ENCODE measurements around the gene PDGFD. TPM values are rescaled to one million over a fixed set of nuclear protein-coding genes. Genes with fewer than 3 reads are reported as not detected.

PDGFD gene
- total RNA-seq, 1 donor from 2014 or later = 0.49 TPM

GRCh38 chr11:104124979-104125378 lies 39.0 kb downstream of the PDGFD start:
- Mint-ChIP-seq H3K4me1 (ENCODE audit: low read depth, unreplicated experiment) (peaks cover 20% of the 10 kb centered on the region), H3K36me3 (ENCODE audit: unreplicated experiment) (no peaks in the 10 kb centered on the region), H3K27me3 (ENCODE audit: unreplicated experiment) (no peaks in the 10 kb centered on the region), H3K9me3 (ENCODE audit: unreplicated experiment) (peaks cover 1% of the 10 kb centered on the region), H3K27ac (ENCODE audit: unreplicated experiment) (peak overlapping the region; percentile 64), H3K4me3 (ENCODE audit: unreplicated experiment) (no peak overlapping the region)
- no peak for DNase-seq
- TF ChIP-seq CTCF (IDR thresholded peaks at IDR 0.05; ENCODE audit: partially characterized antibody, unreplicated experiment) = no peak

GRCh38 chr11:104122836-104123235 lies 41.1 kb downstream of the PDGFD start:
- Mint-ChIP-seq H3K4me3 (ENCODE audit: unreplicated experiment) (no peak overlapping the region), H3K27me3 (ENCODE audit: unreplicated experiment) (no peaks in the 10 kb centered on the region), H3K9me3 (ENCODE audit: unreplicated experiment) (peaks cover 1% of the 10 kb centered on the region), H3K27ac (ENCODE audit: unreplicated experiment) (no peak overlapping the region), H3K4me1 (ENCODE audit: low read depth, unreplicated experiment) (peaks cover 20% of the 10 kb centered on the region), H3K36me3 (ENCODE audit: unreplicated experiment) (no peaks in the 10 kb centered on the region)
- no peak for TF ChIP-seq CTCF (IDR thresholded peaks at IDR 0.05; ENCODE audit: partially characterized antibody, unreplicated experiment)
- no peak for DNase-seq

- no peak for TF ChIP-seq CTCF (IDR thresholded peaks at IDR 0.05; ENCODE audit: partially characterized antibody, unreplicated experiment)
- Mint-ChIP-seq H3K9me3 (ENCODE audit: unreplicated experiment) (peaks cover 1% of the 10 kb centered on the region), H3K27ac (ENCODE audit: unreplicated experiment) (peak overlapping the region; percentile 79), H3K36me3 (ENCODE audit: unreplicated experiment) (no peaks in the 10 kb centered on the region), H3K4me3 (ENCODE audit: unreplicated experiment) (no peak overlapping the region), H3K4me1 (ENCODE audit: low read depth, unreplicated experiment) (peaks cover 20% of the 10 kb centered on the region), H3K27me3 (ENCODE audit: unreplicated experiment) (no peaks in the 10 kb centered on the region)
- DNase-seq = no peak
These were observed 41.8 kb downstream of the PDGFD start for GRCh38 chr11:104122011-104122635.

DNA sequence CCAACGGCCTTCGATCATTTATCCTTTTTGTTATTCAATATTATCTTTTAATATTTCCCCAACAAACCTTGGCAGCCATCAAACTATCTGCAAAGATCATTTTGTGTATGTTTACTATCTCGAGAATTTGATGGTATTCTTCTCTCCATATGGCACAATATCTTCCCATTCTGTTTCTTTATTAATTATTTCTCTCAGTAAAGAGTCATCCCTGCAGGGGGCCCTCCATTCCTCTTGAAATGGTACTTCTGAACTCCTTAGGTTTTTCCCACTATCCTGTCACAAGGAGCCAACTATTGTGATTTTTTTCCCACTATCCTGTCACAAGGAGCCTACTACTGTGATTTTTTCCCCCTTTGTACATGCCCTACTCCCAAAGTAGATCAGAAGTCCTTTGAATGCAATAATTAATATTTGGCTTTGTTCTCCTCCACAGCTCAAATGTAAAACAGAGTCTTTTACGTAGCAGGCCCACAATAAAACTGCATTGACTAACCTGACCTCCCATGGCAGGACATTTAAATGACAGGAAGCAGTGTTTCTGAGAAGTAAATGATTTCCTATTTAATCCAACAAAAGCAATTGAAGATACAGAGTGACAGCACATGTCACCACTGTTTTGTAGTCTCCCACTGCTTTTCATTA lies 43.3 kb downstream of the PDGFD start:
- TF ChIP-seq CTCF (IDR thresholded peaks at IDR 0.05; ENCODE audit: partially characterized antibody, unreplicated experiment) = no peak
- H3K36me3 Mint-ChIP-seq (ENCODE audit: unreplicated experiment) = no peaks in the 10 kb centered on the region
- no peak overlapping the region for H3K4me3 Mint-ChIP-seq (ENCODE audit: unreplicated experiment)
- H3K27ac Mint-ChIP-seq (ENCODE audit: unreplicated experiment) = peak overlapping the region; percentile 3
- no peak for DNase-seq
- peaks cover 1% of the 10 kb centered on the region for H3K9me3 Mint-ChIP-seq (ENCODE audit: unreplicated experiment)
- H3K4me1 Mint-ChIP-seq (ENCODE audit: low read depth, unreplicated experiment) = peaks cover 20% of the 10 kb centered on the region
- peaks cover 2% of the 10 kb centered on the region for H3K27me3 Mint-ChIP-seq (ENCODE audit: unreplicated experiment)

GRCh38 chr11:104118105-104118744 lies 45.7 kb downstream of the PDGFD start:
- Mint-ChIP-seq H3K27ac (ENCODE audit: unreplicated experiment) (no peak overlapping the region), H3K4me3 (ENCODE audit: unreplicated experiment) (no peak overlapping the region), H3K27me3 (ENCODE audit: unreplicated experiment) (peaks cover 2% of the 10 kb centered on the region), H3K9me3 (ENCODE audit: unreplicated experiment) (peaks cover 1% of the 10 kb centered on the region), H3K36me3 (ENCODE audit: unreplicated experiment) (no peaks in the 10 kb centered on the region), H3K4me1 (ENCODE audit: low read depth, unreplicated experiment) (peaks cover 10% of the 10 kb centered on the region)
- no peak for DNase-seq
- TF ChIP-seq CTCF (IDR thresholded peaks at IDR 0.05; ENCODE audit: partially characterized antibody, unreplicated experiment) = no peak
